OCI-LY1 (cell line): ENCODE measurements around the gene CHRNA4.

ENCODE experiments used
- H2AFZ ChIP-seq: fragments of 200-600 bp; sonication (generic), shearing (Covaris generic); 2 replicates; pipeline ENCODE4 v1.6.0; 2014; ENCODE audit warnings: antibody characterized with exemption, mild to moderate bottlenecking, low read length
- H3F3A ChIP-seq: fragments of 200-600 bp; sonication (generic), shearing (Covaris generic); 2 replicates; pipeline ENCODE4 v1.6.0; 2014; ENCODE audit warnings: mild to moderate bottlenecking, antibody characterized with exemption, low read length, moderate library complexity; ENCODE audit not compliant: insufficient read depth
- H3K27ac ChIP-seq: fragments of 200-600 bp; sonication (generic); 2 replicates; pipeline ENCODE4 v1.5.1; 2014; ENCODE audit warnings: low read length, mixed run types, mild to moderate bottlenecking, low read depth; ENCODE audit not compliant: poor library complexity, severe bottlenecking
- H3K27me3 ChIP-seq: fragments of 200-600 bp; sonication (generic); 2 replicates; pipeline ENCODE4 v1.6.0; 2014; ENCODE audit warnings: antibody characterized with exemption, mild to moderate bottlenecking, low read length, moderate library complexity; ENCODE audit not compliant: insufficient read depth
- H3K36me3 ChIP-seq: fragments of 200-600 bp; sonication (generic); 2 replicates; pipeline ENCODE4 v1.6.1; 2014; ENCODE audit warnings: mild to moderate bottlenecking, antibody characterized with exemption, low read length, moderate library complexity, mixed read lengths; ENCODE audit not compliant: insufficient read depth
- H3K4me1 ChIP-seq: fragments of 200-600 bp; sonication (generic); 2 replicates; pipeline ENCODE4 v1.5.1; 2014; ENCODE audit warnings: mild to moderate bottlenecking, low read length, moderate library complexity; ENCODE audit not compliant: insufficient read depth, severe bottlenecking
- H3K4me2 ChIP-seq: fragments of 200-600 bp; sonication (generic), shearing (Covaris generic); 2 replicates; pipeline ENCODE4 v1.6.1; 2014; ENCODE audit warnings: low read length
- H3K4me3 ChIP-seq: fragments of 200-600 bp; sonication (generic); 2 replicates; pipeline ENCODE4 v1.5.1; 2014; ENCODE audit warnings: low read length, low read depth, mild to moderate bottlenecking, mixed read lengths; ENCODE audit not compliant: poor library complexity, severe bottlenecking
- H3K79me2 ChIP-seq: fragments of 200-600 bp; shearing (Covaris generic); 2 replicates; pipeline ENCODE4 v1.6.1; 2016; ENCODE audit warnings: mixed run types, low read length, mixed read lengths; ENCODE audit not compliant: insufficient read depth
- H3K9ac ChIP-seq: fragments of 200-600 bp; sonication (generic), shearing (Covaris generic); 2 replicates; pipeline ENCODE4 v1.6.1; 2014; ENCODE audit warnings: mild to moderate bottlenecking, low read length, mixed read lengths
- H3K9me2 ChIP-seq: fragments of 200-600 bp; sonication (generic), shearing (Covaris generic); 2 replicates; pipeline ENCODE4 v1.6.1; 2014; ENCODE audit warnings: low read depth, mild to moderate bottlenecking, low read length, mixed read lengths
- H3K9me3 ChIP-seq: fragments of 200-600 bp; shearing (Covaris generic); 2 replicates; pipeline ENCODE4 v1.6.1; 2014; ENCODE audit warnings: low read length, mixed read lengths
- H4K20me1 ChIP-seq: fragments of 200-600 bp; sonication (generic), shearing (Covaris generic); 2 replicates; pipeline ENCODE4 v1.6.0; 2016; ENCODE audit warnings: mild to moderate bottlenecking, low read length; ENCODE audit not compliant: insufficient read depth
- CTCF ChIP-seq: fragments of 200-600 bp; sonication (generic), shearing (Covaris generic); IDR thresholded peaks from 2 replicates; pipeline ENCODE4 v1.5.1; 2017; ENCODE audit warnings: mild to moderate bottlenecking, antibody characterized with exemption, low read length, moderate library complexity, mixed read lengths
- EZH2 ChIP-seq: fragments of 200-600 bp; sonication (generic), shearing (Covaris generic); IDR thresholded peaks from 2 replicates; pipeline ENCODE4 v1.8.0; 2017; ENCODE audit warnings: borderline replicate concordance, mixed run types, mild to moderate bottlenecking, antibody characterized with exemption, low read length, moderate library complexity, mixed read lengths

The CHRNA4 gene

DNA sequence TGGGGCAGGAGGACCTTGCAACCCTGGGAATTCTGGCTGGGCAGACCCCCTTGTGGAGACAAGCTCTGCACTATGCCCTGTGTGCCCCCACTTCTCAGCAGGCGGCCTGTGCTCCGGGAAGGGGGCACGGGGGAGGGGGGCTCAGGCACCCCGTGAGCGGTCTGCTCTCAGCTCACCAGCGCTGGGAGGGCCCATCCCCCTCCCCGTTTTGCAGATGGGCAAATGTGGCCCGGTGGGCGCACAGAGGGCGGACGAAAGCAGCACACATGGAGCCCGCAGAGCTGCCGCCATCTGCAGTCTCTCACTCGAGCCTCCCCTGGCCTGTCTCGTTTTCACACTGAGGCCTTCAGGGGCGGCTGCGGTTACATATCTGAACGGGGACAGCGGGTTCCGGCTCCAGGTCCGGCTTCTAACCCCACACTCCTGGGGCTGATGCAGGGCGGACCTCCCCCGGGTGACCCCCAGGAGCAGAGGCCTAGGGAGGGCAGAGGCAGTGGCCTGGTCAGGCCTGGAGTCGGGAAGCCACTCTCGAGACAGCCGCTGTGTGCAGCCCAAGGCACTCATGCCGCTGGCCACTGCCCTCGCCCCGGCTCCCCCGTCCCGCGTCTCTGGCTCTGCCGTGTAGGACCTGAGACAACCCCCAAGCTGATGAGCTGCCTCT is 13.9 kb downstream of the CHRNA4 start:
- Histone ChIP-seq H2AFZ (no peak overlapping the region), H3K4me3 (no peak overlapping the region), H3K4me2 (no peak overlapping the region), H3K4me1 (no peaks in the 10 kb centered on the region), H3F3A (no peaks in the 10 kb centered on the region), H3K9me2 (no peaks in the 10 kb centered on the region), H3K27me3 (peaks cover 7% of the 10 kb centered on the region), H3K9ac (no peak overlapping the region), H3K36me3 (no peaks in the 10 kb centered on the region), H3K27ac (no peak overlapping the region), H3K9me3 (no peaks in the 10 kb centered on the region), H4K20me1 (no peaks in the 10 kb centered on the region), H3K79me2 (no peaks in the 10 kb centered on the region)
- TF ChIP-seq CTCF (no peak), EZH2 (no peak)

DNA sequence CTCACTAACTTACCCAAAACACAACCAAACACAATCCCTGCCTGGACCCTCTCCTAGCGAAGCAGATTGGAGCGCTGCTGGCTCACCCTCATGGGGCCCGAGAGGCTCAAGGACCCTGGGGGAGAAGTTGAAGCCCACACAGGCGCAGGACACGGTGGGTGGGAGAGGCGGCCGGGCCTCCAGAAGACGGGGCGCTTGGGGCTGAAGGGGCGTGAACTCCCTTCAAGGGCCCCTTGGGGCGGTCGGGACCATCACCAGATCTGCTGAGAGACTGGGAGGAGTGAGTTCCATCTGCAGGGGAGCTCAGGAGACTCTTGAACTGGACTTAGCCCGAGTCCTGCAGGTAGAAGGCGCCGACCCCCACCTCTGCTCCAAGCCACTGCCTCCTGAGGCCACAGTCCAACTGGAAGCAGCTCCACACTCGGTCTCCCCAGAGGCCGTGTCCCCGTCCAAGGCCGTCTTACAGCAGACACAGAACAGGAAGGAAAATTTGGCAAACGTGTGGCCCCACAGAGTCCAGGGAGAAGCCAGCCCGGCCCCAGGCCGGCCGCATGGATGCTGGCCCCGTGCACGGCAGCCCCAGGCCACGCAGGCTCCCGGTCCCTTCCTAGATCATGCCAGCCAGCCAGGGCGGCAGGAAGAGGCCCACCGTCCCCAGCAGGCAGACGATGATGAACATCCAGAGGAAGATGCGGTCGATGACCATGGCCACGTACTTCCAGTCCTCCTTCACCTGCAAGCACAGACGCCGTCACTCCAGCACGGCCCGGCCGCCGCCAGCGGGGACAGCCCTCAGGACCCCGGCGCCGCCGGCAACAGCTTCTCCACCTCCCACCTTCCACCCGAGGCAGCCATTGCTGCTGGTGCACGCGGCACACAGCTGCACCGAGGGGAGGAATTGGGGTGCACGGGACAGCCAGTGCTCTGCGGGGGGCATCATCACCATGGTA is 14.7 kb downstream of the CHRNA4 start:
- H3K9me2 ChIP-seq: no peaks in the 10 kb centered on the region
- no peak overlapping the region for H3K4me3 ChIP-seq
- no peaks in the 10 kb centered on the region for H3K9me3 ChIP-seq
- TF ChIP-seq CTCF: no peak
- TF ChIP-seq EZH2: no peak
- H3K27ac ChIP-seq: no peak overlapping the region
- no peak overlapping the region for H2AFZ ChIP-seq
- peaks cover 7% of the 10 kb centered on the region for H3K27me3 ChIP-seq
- H3F3A ChIP-seq: no peaks in the 10 kb centered on the region
- H3K4me1 ChIP-seq: no peaks in the 10 kb centered on the region
- H3K4me2 ChIP-seq: no peak overlapping the region
- no peaks in the 10 kb centered on the region for H4K20me1 ChIP-seq
- no peak overlapping the region for H3K9ac ChIP-seq
- H3K36me3 ChIP-seq: no peaks in the 10 kb centered on the region
- H3K79me2 ChIP-seq: no peaks in the 10 kb centered on the region

DNA sequence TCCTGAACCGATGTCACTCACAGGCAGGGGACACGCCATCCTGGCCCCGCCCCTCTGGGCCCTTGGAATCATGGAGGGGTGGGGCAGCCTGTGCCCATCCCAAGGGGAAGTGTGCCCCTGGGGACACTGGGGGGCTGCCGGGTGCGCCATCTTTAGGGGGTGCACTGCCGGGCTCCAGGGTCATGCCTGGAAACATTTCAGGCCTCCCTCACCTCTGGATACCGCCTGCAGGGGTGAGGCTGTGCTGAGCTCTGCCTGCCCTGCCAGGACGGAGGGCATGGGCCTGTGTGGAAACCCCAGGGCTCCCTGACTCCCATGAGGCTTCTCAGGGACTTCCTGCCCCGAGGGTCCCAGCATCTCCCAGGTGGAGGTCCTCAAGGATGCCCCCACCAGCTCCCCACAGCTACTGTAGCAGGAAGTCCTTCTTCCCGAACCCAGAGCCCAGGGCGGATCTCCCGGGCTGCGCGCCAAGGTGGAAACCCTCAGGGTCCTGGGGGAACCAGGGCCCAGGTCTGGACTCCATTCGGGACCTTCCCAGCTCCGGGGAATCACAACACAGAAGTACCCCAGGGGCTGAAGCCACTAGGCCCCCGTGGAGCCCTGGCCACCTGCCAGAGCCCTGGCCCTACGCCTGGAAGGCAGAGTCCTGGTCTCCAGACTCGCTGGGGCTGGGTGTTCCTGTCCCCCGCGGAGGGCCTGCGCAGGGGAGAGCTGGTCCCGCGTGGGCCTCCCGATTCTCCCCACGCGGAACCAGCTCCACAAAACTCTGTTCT is 15.6 kb downstream of the CHRNA4 start:
- no peak for TF ChIP-seq EZH2
- TF ChIP-seq CTCF: no peak
- H3K4me3 ChIP-seq: no peak overlapping the region
- H3K27me3 ChIP-seq: peaks cover 7% of the 10 kb centered on the region
- H3K4me2 ChIP-seq: no peak overlapping the region
- H3K79me2 ChIP-seq: no peaks in the 10 kb centered on the region
- no peaks in the 10 kb centered on the region for H3F3A ChIP-seq
- no peak overlapping the region for H3K9ac ChIP-seq
- no peaks in the 10 kb centered on the region for H4K20me1 ChIP-seq
- no peaks in the 10 kb centered on the region for H3K9me3 ChIP-seq
- no peaks in the 10 kb centered on the region for H3K4me1 ChIP-seq
- no peak overlapping the region for H2AFZ ChIP-seq
- H3K9me2 ChIP-seq: no peaks in the 10 kb centered on the region
- no peaks in the 10 kb centered on the region for H3K36me3 ChIP-seq
- H3K27ac ChIP-seq: no peak overlapping the region
